ENCODE measurements around the gene TBC1D14. TPM values are rescaled to one million over a fixed set of nuclear protein-coding genes. Genes with fewer than 3 reads are reported as not detected.

TBC1D14 gene
- total and polyA plus RNA-seq, 9 of the 15 experiments (the other 6 are each of a cell fraction or from before 2014, with no cell fraction given) = 2.1 to 59.6 (median 44.8) TPM

- TF ChIP-seq ZZZ3 (IDR thresholded peaks at IDR 0.05) = no peak
- TF ChIP-seq, protein P1, sequence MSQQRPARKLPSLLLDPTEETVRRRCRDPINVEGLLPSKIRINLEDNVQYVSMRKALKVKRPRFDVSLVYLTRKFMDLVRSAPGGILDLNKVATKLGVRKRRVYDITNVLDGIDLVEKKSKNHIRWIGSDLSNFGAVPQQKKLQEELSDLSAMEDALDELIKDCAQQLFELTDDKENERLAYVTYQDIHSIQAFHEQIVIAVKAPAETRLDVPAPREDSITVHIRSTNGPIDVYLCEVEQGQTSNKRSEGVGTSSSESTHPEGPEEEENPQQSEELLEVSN (IDR thresholded peaks at IDR 0.05; ENCODE audit: borderline replicate concordance in 1 of 2, extremely low read depth in 1 of 2, insufficient read depth in 1 of 2, insufficient read length in 1 of 2, low read depth in 1 of 2, low read length in 1 of 2, poor library complexity in 1 of 2, severe bottlenecking in 1 of 2) = no peak
- TF ChIP-seq, protein P2, sequence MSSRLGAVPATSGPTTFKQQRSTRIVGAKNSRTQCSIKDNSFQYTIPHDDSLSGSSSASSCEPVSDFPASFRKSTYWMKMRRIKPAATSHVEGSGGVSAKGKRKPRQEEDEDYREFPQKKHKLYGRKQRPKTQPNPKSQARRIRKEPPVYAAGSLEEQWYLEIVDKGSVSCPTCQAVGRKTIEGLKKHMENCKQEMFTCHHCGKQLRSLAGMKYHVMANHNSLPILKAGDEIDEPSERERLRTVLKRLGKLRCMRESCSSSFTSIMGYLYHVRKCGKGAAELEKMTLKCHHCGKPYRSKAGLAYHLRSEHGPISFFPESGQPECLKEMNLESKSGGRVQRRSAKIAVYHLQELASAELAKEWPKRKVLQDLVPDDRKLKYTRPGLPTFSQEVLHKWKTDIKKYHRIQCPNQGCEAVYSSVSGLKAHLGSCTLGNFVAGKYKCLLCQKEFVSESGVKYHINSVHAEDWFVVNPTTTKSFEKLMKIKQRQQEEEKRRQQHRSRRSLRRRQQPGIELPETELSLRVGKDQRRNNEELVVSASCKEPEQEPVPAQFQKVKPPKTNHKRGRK (tag; IDR thresholded peaks at IDR 0.05) = no peak
Observed at GRCh38 chr4:6945052-6945409, 35.4 kb downstream of the TBC1D14 start (continued).

GRCh38 chr4:6946497-6946896 is 36.9 kb downstream of the TBC1D14 start:
- WGBS (ENCODE audit: insufficient coverage, low coverage, missing lambda C conversion rate) = 90% methylated on average over 7 of the region's 7 CpGs
- DNase-seq (ENCODE audit: extremely low read depth in 1 of 4, low spot score in 3 of 4) (no peak), FAIRE-seq (no peak), ATAC-seq (no peak)
- in situ Hi-C loops (cut with MboI) (no loop called here), intact Hi-C loops (cut with micrococcal nuclease) (no loop called here)
- H3K4me1 ChIP-seq (replicated peaks in 1 of 2; ENCODE audit: control insufficient read depth in 2 of 2, insufficient read depth in 2 of 2, low read length in 2 of 2) = peaks cover 23% of the 10 kb centered on the region in 2 experiments
- no peak overlapping the region for H3K9ac ChIP-seq (ENCODE audit: insufficient read depth in 1 of 2, low read depth in 2 of 2, low read length in 2 of 2)
- ChIA-PET CTCF (ENCODE audit: low intra/inter-chr PET ratio) (no interaction called here), POLR2A (no interaction called here)
- peaks cover 73% of the 10 kb centered on the region for H3K79me2 ChIP-seq (ENCODE audit: control insufficient read depth, insufficient read depth, low read length)
- no peaks in the 10 kb centered on the region for H3K9me3 ChIP-seq (replicated peaks; ENCODE audit: control insufficient read depth, insufficient read depth, low read depth, low read length)
- H3K27ac ChIP-seq (ENCODE audit: extremely low read depth, low read depth, low read length) = no peak overlapping the region
- no peak overlapping the region for H2AFZ ChIP-seq (ENCODE audit: low read depth, low read length)
- H3K4me3 ChIP-seq = no peak overlapping the region
- H4K20me1 ChIP-seq (replicated peaks; ENCODE audit: control insufficient read depth, insufficient read depth, low read length) = peaks cover 28% of the 10 kb centered on the region
- peaks cover 2% of the 10 kb centered on the region for H3K9me1 ChIP-seq (ENCODE audit: control insufficient read depth, insufficient read depth, low read length)
- no TSS peak for BruUV-seq (replicated peaks)
- H3K27me3 ChIP-seq (ENCODE audit: control insufficient read depth in 2 of 2, insufficient read depth in 2 of 2, low read length in 2 of 2) = no peaks in the 10 kb centered on the region
- peaks cover 43% of the 10 kb centered on the region; the same call in 2 of the 3 replicates for H3K36me3 ChIP-seq (ENCODE audit: control insufficient read depth, insufficient read depth, low read length)
- no peak overlapping the region for H3K4me2 ChIP-seq (ENCODE audit: insufficient read depth, low read length)
- no peak for TF ChIP-seq POU5F1 (IDR thresholded peaks at IDR 0.05; ENCODE audit: borderline replicate concordance, low read depth, low read length, partially characterized antibody)
- peak in 1 of 2 experiments; percentile 52; a peak in 1 of 4 replicates for TF ChIP-seq KDM1A (IDR thresholded peaks at IDR 0.05)
- 0 out of 4 replicates have a peak, but pooled peaks of 1 of the 2 experiments have one; percentile 19 for TF ChIP-seq RCOR1 (IDR thresholded peaks at IDR 0.05; ENCODE audit: borderline replicate concordance in 1 of 2, low read depth in 2 of 2, low read length in 2 of 2)
- TF ChIP-seq, protein P3, sequence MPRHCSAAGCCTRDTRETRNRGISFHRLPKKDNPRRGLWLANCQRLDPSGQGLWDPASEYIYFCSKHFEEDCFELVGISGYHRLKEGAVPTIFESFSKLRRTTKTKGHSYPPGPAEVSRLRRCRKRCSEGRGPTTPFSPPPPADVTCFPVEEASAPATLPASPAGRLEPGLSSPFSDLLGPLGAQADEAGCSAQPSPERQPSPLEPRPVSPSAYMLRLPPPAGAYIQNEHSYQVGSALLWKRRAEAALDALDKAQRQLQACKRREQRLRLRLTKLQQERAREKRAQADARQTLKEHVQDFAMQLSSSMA (CRISPR knock-in tag; IDR thresholded peaks at IDR 0.05) = no peak
- no peak for TF ChIP-seq RFX7 (CRISPR knock-in tag; IDR thresholded peaks at IDR 0.05)
- no peak for TF ChIP-seq NCOA4 (IDR thresholded peaks at IDR 0.05; ENCODE audit: partially characterized antibody)
- no peak for TF ChIP-seq ZNF395 (CRISPR knock-in tag; IDR thresholded peaks at IDR 0.05)
- peak; percentile 81 for TF ChIP-seq RBM25 (IDR thresholded peaks at IDR 0.05; ENCODE audit: low read depth, low read length, severe bottlenecking)
- no peak for TF ChIP-seq HLTF (IDR thresholded peaks at IDR 0.05)
- TF ChIP-seq BCOR (IDR thresholded peaks at IDR 0.05) = peak; percentile 83
- TF ChIP-seq SIRT6 (IDR thresholded peaks at IDR 0.05; ENCODE audit: low read depth, low read length) = no peak
- TF ChIP-seq ADNP (tag; IDR thresholded peaks at IDR 0.05) = peak; percentile 72; the same call in 1 of the 2 replicates
- TF ChIP-seq, protein P4, sequence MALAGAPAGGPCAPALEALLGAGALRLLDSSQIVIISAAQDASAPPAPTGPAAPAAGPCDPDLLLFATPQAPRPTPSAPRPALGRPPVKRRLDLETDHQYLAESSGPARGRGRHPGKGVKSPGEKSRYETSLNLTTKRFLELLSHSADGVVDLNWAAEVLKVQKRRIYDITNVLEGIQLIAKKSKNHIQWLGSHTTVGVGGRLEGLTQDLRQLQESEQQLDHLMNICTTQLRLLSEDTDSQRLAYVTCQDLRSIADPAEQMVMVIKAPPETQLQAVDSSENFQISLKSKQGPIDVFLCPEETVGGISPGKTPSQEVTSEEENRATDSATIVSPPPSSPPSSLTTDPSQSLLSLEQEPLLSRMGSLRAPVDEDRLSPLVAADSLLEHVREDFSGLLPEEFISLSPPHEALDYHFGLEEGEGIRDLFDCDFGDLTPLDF (CRISPR knock-in tag; IDR thresholded peaks at IDR 0.05) = no peak

Data from K562 (cell line).